ENCODE measurements around the gene CTSK. TPM values are rescaled to one million over a fixed set of nuclear protein-coding genes. Genes with fewer than 3 reads are reported as not detected.

CTSK gene
- total RNA-seq, 1 experiment from 2014 or later = 4.2 TPM

- no peak overlapping the region for H3K4ac ChIP-seq (ENCODE audit: low read depth, low read length)
- no peak overlapping the region for H3K18ac ChIP-seq (ENCODE audit: insufficient read length, low read depth, low read length)
- no peak for DNase-seq
- no peaks in the 10 kb centered on the region for H3K79me2 ChIP-seq (ENCODE audit: insufficient read depth, low read length)
- no peak overlapping the region for H2BK120ac ChIP-seq (ENCODE audit: low read depth, low read length, poor library complexity, severe bottlenecking)
- no peak overlapping the region for H3K56ac ChIP-seq (ENCODE audit: insufficient read length, low read depth, low read length)
- no peak overlapping the region for H3K27ac ChIP-seq (ENCODE audit: insufficient read length, low read depth, low read length)
- no peak overlapping the region for H4K5ac ChIP-seq (ENCODE audit: insufficient read length, low read depth, low read length)
- H2AFZ ChIP-seq (ENCODE audit: low read length) = no peak overlapping the region
- WGBS (ENCODE audit: extremely low coverage, insufficient read length, low lambda C conversion rate) = no CpG with 5 or more reads among the region's 4 CpGs
- H3K4me1 Mint-ChIP-seq = peaks cover 29 to 32% of the 10 kb centered on the region in 2 experiments
- no peaks in the 10 kb centered on the region; a peak in 2 of 7 replicates for H3K36me3 Mint-ChIP-seq (ENCODE audit: insufficient read depth in 1 of 3, low read depth in 3 of 3)
- peaks cover 13% of the 10 kb centered on the region; the same call in 1 of the 2 replicates for H3K4me1 ChIP-seq (ENCODE audit: insufficient read depth, low read length)
- no peak overlapping the region for H3K9ac ChIP-seq (ENCODE audit: extremely low read depth, insufficient read length, low read length)
- no peak overlapping the region for H3K27ac Mint-ChIP-seq
- no peak for TF ChIP-seq CTCF (conservative IDR thresholded peaks at IDR 0.05)
- no peak overlapping the region for H4K91ac ChIP-seq (ENCODE audit: insufficient read length, low read depth, low read length)
- no peak overlapping the region for H2BK12ac ChIP-seq (ENCODE audit: insufficient read length, low read depth, low read length)
- no peaks in the 10 kb centered on the region for H3K23me2 ChIP-seq (ENCODE audit: insufficient read length, low read depth, low read length, poor library complexity, severe bottlenecking)
- no peak overlapping the region for H4K8ac ChIP-seq (replicated peaks; ENCODE audit: insufficient read length, low read depth, low read length)
- no peak overlapping the region for H3K4me3 Mint-ChIP-seq
- no peaks in the 10 kb centered on the region for H3K79me1 ChIP-seq (ENCODE audit: insufficient read depth, low read depth, low read length, poor library complexity, severe bottlenecking)
- no peak overlapping the region for H2BK5ac ChIP-seq (ENCODE audit: insufficient read length, low read length)
- no peaks in the 10 kb centered on the region for H3K9me3 Mint-ChIP-seq
- H3K23ac ChIP-seq (ENCODE audit: insufficient read length, low read depth, low read length) = no peak overlapping the region
- H4K20me1 ChIP-seq (ENCODE audit: control insufficient read depth, insufficient read depth, insufficient read length) = no peaks in the 10 kb centered on the region
- no peak overlapping the region for H3K14ac ChIP-seq (ENCODE audit: insufficient read depth, low read length)
- H3K27me3 ChIP-seq (ENCODE audit: insufficient read depth, low read length) = no peaks in the 10 kb centered on the region
- no peak overlapping the region for H2BK20ac ChIP-seq (ENCODE audit: low read depth, low read length, poor library complexity, severe bottlenecking)
- no peak overlapping the region for H3T11ph ChIP-seq (ENCODE audit: low read length)
- H3K27me3 Mint-ChIP-seq (ENCODE audit: low read depth) = no peaks in the 10 kb centered on the region
- H2BK15ac ChIP-seq (ENCODE audit: low read depth, low read length) = no peak overlapping the region
- no peak overlapping the region for H3K4me2 ChIP-seq (ENCODE audit: insufficient read depth, insufficient read length, low read length)
- no peak overlapping the region for H2AK5ac ChIP-seq (ENCODE audit: insufficient read length, low read length)
- no peaks in the 10 kb centered on the region for H3K9me3 ChIP-seq (ENCODE audit: control insufficient read depth, low read depth, low read length)
Measured at GRCh38 chr1:150805899-150806298, 2.2 kb downstream of the CTSK start.
